ENCODE results near the gene PPP1R13B.

The PPP1R13B gene

GRCh38 chr14:103686831-103687485, 160.4 kb downstream of the PPP1R13B start:
- no peaks in the 10 kb centered on the region for H3K9me3 ChIP-seq (ENCODE audit: control insufficient read depth in 1 of 2, low read length in 2 of 2)
- no peak overlapping the region for H3K27ac ChIP-seq (ENCODE audit: low read depth, low read length)
- H3K4me1 ChIP-seq (ENCODE audit: control insufficient read depth in 1 of 2, insufficient read depth in 2 of 2, low read length in 2 of 2): no peaks in the 10 kb centered on the region
- H3K27me3 ChIP-seq (ENCODE audit: control insufficient read depth in 1 of 2, insufficient read depth in 2 of 2, low read length in 2 of 2): no peaks in the 10 kb centered on the region
- no peak overlapping the region for H3K9ac ChIP-seq (ENCODE audit: low read depth in 1 of 2, low read length in 2 of 2)
- H3K4me3 ChIP-seq (ENCODE audit: low read depth in 1 of 2, low read length in 2 of 2): no peak overlapping the region
- peaks cover 35 to 77% of the 10 kb centered on the region in 2 donors for H3K36me3 ChIP-seq (ENCODE audit: control insufficient read depth in 1 of 2, insufficient read depth in 2 of 2, low read length in 2 of 2)

GRCh38 chr14:103685276-103686211, 161.8 kb downstream of the PPP1R13B start:
- no peaks in the 10 kb centered on the region for H3K9me3 ChIP-seq (ENCODE audit: control insufficient read depth in 1 of 2, low read length in 2 of 2)
- H3K9ac ChIP-seq (ENCODE audit: low read depth in 1 of 2, low read length in 2 of 2): no peak overlapping the region
- H3K36me3 ChIP-seq (ENCODE audit: control insufficient read depth in 1 of 2, insufficient read depth in 2 of 2, low read length in 2 of 2): peaks cover 38 to 83% of the 10 kb centered on the region in 2 donors
- no peak overlapping the region for H3K27ac ChIP-seq (ENCODE audit: low read depth, low read length)
- no peaks in the 10 kb centered on the region for H3K4me1 ChIP-seq (ENCODE audit: control insufficient read depth in 1 of 2, insufficient read depth in 2 of 2, low read length in 2 of 2)
- H3K4me3 ChIP-seq (ENCODE audit: low read depth in 1 of 2, low read length in 2 of 2): no peak overlapping the region
- no peaks in the 10 kb centered on the region for H3K27me3 ChIP-seq (ENCODE audit: control insufficient read depth in 1 of 2, insufficient read depth in 2 of 2, low read length in 2 of 2)

GRCh38 chr14:103684871-103685270, 162.5 kb downstream of the PPP1R13B start:
- Histone ChIP-seq H3K27ac (ENCODE audit: low read depth, low read length) (no peak overlapping the region), H3K36me3 (ENCODE audit: control insufficient read depth in 1 of 2, insufficient read depth in 2 of 2, low read length in 2 of 2) (peaks cover 42 to 82% of the 10 kb centered on the region in 2 donors), H3K27me3 (ENCODE audit: control insufficient read depth in 1 of 2, insufficient read depth in 2 of 2, low read length in 2 of 2) (no peaks in the 10 kb centered on the region), H3K4me3 (ENCODE audit: low read depth in 1 of 2, low read length in 2 of 2) (no peak overlapping the region), H3K9ac (ENCODE audit: low read depth in 1 of 2, low read length in 2 of 2) (no peak overlapping the region), H3K4me1 (ENCODE audit: control insufficient read depth in 1 of 2, insufficient read depth in 2 of 2, low read length in 2 of 2) (no peaks in the 10 kb centered on the region), H3K9me3 (ENCODE audit: control insufficient read depth in 1 of 2, low read length in 2 of 2) (no peaks in the 10 kb centered on the region)

DNA sequence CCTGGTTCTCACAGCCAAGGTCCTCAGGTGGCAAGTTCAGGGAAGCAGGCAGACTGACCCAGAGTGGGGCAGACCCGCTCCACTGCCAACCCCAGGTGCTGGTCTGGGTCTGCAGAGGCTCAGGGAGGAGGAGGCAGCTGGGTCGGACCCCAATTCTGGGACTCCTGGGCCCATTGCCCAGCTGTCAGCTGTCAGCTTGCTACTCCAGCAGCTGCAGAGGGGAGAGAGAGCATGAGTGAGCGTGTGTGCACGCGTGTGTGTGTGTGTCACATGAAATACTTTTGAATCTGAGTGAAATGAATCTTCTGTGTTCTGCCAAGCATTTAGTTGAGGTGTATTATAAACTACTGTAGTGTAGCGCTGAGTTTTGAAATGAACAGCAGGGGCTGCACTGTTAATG, 162.9 kb downstream of the PPP1R13B start:
- Histone ChIP-seq H3K27ac (ENCODE audit: low read depth, low read length) (no peak overlapping the region), H3K36me3 (ENCODE audit: control insufficient read depth in 1 of 2, insufficient read depth in 2 of 2, low read length in 2 of 2) (peaks cover 46 to 85% of the 10 kb centered on the region in 2 donors), H3K9me3 (ENCODE audit: control insufficient read depth in 1 of 2, low read length in 2 of 2) (no peaks in the 10 kb centered on the region), H3K27me3 (ENCODE audit: control insufficient read depth in 1 of 2, insufficient read depth in 2 of 2, low read length in 2 of 2) (no peaks in the 10 kb centered on the region), H3K4me3 (ENCODE audit: low read depth in 1 of 2, low read length in 2 of 2) (no peak overlapping the region), H3K4me1 (ENCODE audit: control insufficient read depth in 1 of 2, insufficient read depth in 2 of 2, low read length in 2 of 2) (no peaks in the 10 kb centered on the region), H3K9ac (ENCODE audit: low read depth in 1 of 2, low read length in 2 of 2) (no peak overlapping the region)
